Measurements from ENCODE around the gene MRTFA.

DNA sequence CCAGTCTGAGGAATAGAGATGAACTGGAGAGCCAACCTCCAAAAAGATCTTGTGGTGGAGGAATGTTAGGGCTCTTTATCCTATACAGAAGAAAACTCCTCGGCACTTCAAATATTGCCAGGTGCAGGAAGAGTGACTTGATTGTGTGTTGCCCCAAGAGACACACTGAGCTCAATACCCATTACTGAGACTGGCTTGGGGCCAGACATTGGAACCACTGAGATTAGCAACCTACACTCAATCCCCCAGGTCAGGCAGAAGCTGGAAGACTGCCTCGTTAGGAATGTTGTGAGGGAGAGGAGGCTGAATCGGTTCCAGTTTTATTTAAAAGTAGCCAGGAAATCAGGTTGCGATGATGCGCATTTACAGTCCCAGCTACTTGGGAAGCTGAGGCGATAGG lies 268.5 kb downstream of the MRTFA start:
- TF ChIP-seq POLR2A (IDR thresholded peaks at IDR 0.05; ENCODE audit: low read depth, low read length) (no peak), POLR2AphosphoS5 (IDR thresholded peaks at IDR 0.05; ENCODE audit: low read depth, low read length) (no peak), TAF1 (IDR thresholded peaks at IDR 0.05; ENCODE audit: borderline replicate concordance, low read depth, low read length) (no peak)
